ENCODE data around the gene ABHD11.

ABHD11 gene

DNA sequence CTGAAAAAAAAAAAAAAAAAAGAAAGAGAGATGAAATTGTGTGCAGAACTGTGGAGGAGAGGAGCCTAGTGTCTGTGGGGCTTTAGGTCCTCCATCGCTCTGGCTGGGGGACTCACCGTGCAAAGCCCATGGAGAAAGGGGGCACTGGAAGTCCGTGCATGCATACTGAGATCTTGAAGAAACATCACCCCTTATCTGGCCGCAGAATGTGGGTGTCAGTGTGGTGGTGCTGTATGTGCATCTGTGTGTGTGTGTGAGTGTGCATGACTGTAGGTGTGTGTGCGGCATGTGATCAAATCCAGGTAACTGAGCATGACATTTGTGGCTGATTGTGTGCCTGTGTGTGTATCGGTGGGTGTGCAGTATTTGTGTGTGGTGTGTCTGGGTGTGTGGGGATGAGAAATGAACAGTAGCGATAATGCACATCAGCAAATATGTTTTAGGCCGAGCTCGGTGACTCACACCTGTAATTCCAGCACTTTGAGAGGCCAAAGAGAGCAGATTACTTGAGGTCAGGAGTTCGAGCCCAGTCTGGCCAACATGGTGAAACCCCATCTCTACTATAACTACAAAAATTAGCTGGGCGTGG lies 40.3 kb upstream of the ABHD11 start:
- Histone ChIP-seq H3K79me2 (ENCODE audit: low read length) (no peaks in the 10 kb centered on the region), H3K27ac (ENCODE audit: low read length) (no peak overlapping the region), H3K9ac (ENCODE audit: low read length) (no peak overlapping the region), H3K27me3 (ENCODE audit: low read depth, low read length) (no peaks in the 10 kb centered on the region), H4K20me1 (ENCODE audit: insufficient read depth, low read length) (no peaks in the 10 kb centered on the region), H2AFZ (ENCODE audit: low read depth, low read length) (no peak overlapping the region), H3K36me3 (replicated peaks; ENCODE audit: low read depth, low read length) (no peaks in the 10 kb centered on the region), H3K4me2 (ENCODE audit: low read length) (no peak overlapping the region), H3K4me3 (ENCODE audit: low read length) (no peak overlapping the region), H3K4me1 (ENCODE audit: low read length) (peaks cover 8% of the 10 kb centered on the region), H3K9me3 (ENCODE audit: insufficient read depth, low read length) (no peaks in the 10 kb centered on the region)
- TF ChIP-seq, protein P1, sequence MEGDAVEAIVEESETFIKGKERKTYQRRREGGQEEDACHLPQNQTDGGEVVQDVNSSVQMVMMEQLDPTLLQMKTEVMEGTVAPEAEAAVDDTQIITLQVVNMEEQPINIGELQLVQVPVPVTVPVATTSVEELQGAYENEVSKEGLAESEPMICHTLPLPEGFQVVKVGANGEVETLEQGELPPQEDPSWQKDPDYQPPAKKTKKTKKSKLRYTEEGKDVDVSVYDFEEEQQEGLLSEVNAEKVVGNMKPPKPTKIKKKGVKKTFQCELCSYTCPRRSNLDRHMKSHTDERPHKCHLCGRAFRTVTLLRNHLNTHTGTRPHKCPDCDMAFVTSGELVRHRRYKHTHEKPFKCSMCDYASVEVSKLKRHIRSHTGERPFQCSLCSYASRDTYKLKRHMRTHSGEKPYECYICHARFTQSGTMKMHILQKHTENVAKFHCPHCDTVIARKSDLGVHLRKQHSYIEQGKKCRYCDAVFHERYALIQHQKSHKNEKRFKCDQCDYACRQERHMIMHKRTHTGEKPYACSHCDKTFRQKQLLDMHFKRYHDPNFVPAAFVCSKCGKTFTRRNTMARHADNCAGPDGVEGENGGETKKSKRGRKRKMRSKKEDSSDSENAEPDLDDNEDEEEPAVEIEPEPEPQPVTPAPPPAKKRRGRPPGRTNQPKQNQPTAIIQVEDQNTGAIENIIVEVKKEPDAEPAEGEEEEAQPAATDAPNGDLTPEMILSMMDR (IDR thresholded peaks at IDR 0.05; ENCODE audit: low read depth, low read length) = no peak
- TF ChIP-seq EZH2phosphoT487 (IDR thresholded peaks at IDR 0.05; ENCODE audit: low read depth) = no peak

DNA sequence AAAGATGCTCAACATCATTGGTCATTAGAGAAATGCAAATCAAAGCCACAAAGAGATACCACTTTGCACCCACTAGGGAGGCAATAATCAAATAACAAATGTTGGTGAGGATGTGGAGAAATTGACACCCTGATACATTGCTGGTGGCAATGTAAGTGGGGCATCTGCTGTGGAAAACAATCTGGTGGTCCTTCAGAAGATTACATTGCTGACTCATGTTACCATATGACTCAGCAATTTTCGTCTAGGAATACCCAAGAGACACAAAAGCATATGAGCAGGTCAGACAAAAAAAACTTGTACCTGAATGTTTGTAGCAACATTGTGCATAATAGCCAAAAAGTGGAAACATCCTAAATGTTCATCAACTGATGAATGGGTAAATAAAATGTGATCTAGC lies 36.3 kb upstream of the ABHD11 start:
- no peak overlapping the region for H3K9ac ChIP-seq (ENCODE audit: low read length)
- no peaks in the 10 kb centered on the region for H3K79me2 ChIP-seq (ENCODE audit: low read length)
- H3K4me3 ChIP-seq (ENCODE audit: low read length) = no peak overlapping the region
- peaks cover 5% of the 10 kb centered on the region for H3K4me1 ChIP-seq (ENCODE audit: low read length)
- H4K20me1 ChIP-seq (ENCODE audit: insufficient read depth, low read length) = no peaks in the 10 kb centered on the region
- no peak overlapping the region for H2AFZ ChIP-seq (ENCODE audit: low read depth, low read length)
- no peak overlapping the region for H3K4me2 ChIP-seq (ENCODE audit: low read length)
- H3K27ac ChIP-seq (ENCODE audit: low read length) = no peak overlapping the region
- H3K9me3 ChIP-seq (ENCODE audit: insufficient read depth, low read length) = no peaks in the 10 kb centered on the region
- TF ChIP-seq, protein P1 (IDR thresholded peaks at IDR 0.05; ENCODE audit: low read depth, low read length) = no peak
- no peak for TF ChIP-seq EZH2phosphoT487 (IDR thresholded peaks at IDR 0.05; ENCODE audit: low read depth)
- H3K36me3 ChIP-seq (replicated peaks; ENCODE audit: low read depth, low read length) = no peaks in the 10 kb centered on the region
- H3K27me3 ChIP-seq (ENCODE audit: low read depth, low read length) = no peaks in the 10 kb centered on the region

DNA sequence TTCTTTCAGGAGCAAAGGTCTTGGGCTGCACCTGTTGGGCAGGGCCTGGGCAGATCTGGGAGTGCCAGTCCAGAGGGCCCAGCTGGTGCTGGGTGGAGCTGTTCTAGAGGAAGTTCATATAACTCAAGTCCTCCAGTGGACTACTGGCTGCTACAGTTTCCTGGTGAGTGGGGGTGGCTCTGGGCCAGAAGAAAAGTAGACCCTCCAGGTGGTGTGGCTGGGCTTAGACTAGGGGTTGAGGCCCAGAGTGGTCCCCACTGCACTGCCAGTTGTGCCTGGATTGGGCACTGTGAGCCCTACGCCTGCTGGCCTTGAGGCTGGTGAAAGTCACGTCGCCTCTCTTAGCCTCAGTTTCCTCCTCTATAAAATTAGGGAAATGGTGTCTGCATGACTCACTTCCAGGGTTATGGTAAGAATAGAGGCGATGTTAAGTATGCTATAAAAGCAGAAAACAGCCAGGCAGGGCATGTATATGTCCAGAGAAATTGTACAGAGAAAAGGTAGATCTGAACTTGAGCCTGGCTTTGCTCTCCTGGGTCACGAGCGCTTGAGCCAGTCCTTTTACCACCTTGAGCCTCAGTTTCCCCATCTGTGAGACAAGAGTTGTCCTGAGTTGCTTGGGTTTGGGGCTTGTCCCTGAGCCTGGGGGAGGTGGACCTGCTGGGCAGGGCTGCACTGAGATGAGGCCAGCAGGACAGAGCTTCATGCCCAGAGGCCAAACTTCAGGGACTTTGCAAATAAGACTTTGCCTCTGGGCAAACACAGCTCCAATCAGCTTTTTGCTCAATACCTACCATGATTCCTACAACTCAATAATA lies 35.3 kb upstream of the ABHD11 start:
- Histone ChIP-seq H3K4me2 (ENCODE audit: low read length) (no peak overlapping the region), H4K20me1 (ENCODE audit: insufficient read depth, low read length) (no peaks in the 10 kb centered on the region), H3K36me3 (replicated peaks; ENCODE audit: low read depth, low read length) (no peaks in the 10 kb centered on the region), H3K4me1 (ENCODE audit: low read length) (peaks cover 5% of the 10 kb centered on the region), H2AFZ (ENCODE audit: low read depth, low read length) (no peak overlapping the region), H3K27ac (ENCODE audit: low read length) (no peak overlapping the region), H3K9ac (ENCODE audit: low read length) (no peak overlapping the region), H3K9me3 (ENCODE audit: insufficient read depth, low read length) (no peaks in the 10 kb centered on the region), H3K4me3 (ENCODE audit: low read length) (no peak overlapping the region), H3K27me3 (ENCODE audit: low read depth, low read length) (no peaks in the 10 kb centered on the region), H3K79me2 (ENCODE audit: low read length) (no peaks in the 10 kb centered on the region)
- TF ChIP-seq EZH2phosphoT487 (IDR thresholded peaks at IDR 0.05; ENCODE audit: low read depth) = no peak
- TF ChIP-seq, protein P1 (IDR thresholded peaks at IDR 0.05; ENCODE audit: low read depth, low read length) = no peak

DNA sequence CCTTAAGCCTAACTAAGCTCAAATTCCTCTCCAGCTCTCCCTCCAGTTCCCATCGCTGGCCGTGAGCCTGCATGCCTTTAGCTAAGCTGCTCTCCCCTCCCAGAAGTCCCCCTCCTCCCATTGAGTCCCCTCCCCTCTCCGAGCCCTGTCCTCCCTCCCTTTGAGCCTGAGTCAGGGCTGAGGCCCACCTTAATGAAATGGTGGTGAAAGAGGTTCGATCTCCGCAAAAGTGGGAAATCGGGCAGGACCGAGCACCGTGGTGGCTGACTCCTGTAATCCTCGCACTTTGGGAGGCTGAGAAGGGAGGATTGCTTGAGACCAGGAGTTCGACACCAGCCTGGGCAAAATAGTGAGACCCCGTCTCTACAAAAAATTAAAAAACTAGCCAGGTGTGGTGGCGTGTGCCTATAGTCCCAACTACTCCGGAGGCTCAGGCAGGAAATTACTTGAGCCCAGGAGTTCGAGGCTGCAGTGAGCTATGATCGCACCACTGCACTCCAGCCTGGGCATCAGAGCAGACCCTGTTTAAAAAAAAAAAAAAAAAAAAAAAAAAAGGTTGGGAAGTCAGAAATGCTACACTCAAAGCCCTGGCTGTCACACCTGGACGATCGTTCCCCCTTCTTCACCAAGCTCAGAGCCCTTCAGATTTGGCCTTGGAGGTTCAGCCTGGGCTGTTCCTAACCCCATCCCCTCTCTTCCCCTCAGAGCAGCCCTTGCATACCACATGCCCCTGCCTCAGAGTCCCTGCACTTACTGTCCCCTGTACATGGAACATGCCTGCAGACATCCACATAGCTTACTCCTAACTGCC lies 32.5 kb upstream of the ABHD11 start:
- Histone ChIP-seq H3K9ac (ENCODE audit: low read length) (no peak overlapping the region), H3K79me2 (ENCODE audit: low read length) (no peaks in the 10 kb centered on the region), H3K4me1 (ENCODE audit: low read length) (peaks cover 5% of the 10 kb centered on the region), H3K27ac (ENCODE audit: low read length) (no peak overlapping the region), H2AFZ (ENCODE audit: low read depth, low read length) (no peak overlapping the region), H3K9me3 (ENCODE audit: insufficient read depth, low read length) (no peaks in the 10 kb centered on the region), H4K20me1 (ENCODE audit: insufficient read depth, low read length) (no peaks in the 10 kb centered on the region), H3K4me2 (ENCODE audit: low read length) (no peak overlapping the region), H3K36me3 (replicated peaks; ENCODE audit: low read depth, low read length) (no peaks in the 10 kb centered on the region), H3K4me3 (ENCODE audit: low read length) (no peak overlapping the region), H3K27me3 (ENCODE audit: low read depth, low read length) (no peaks in the 10 kb centered on the region)
- TF ChIP-seq, protein P1 (IDR thresholded peaks at IDR 0.05; ENCODE audit: low read depth, low read length) = no peak
- no peak for TF ChIP-seq EZH2phosphoT487 (IDR thresholded peaks at IDR 0.05; ENCODE audit: low read depth)
